Measurements from ENCODE around the gene FGFR1OP2. TPM values are rescaled to one million over a fixed set of nuclear protein-coding genes. Genes with fewer than 3 reads are reported as not detected.

The FGFR1OP2 gene
- total RNA-seq: 10 to 100 TPM; 12.3 to 94.2 (median 66.1) TPM
- polyA plus RNA-seq: 10 to 100 TPM; 18.0 to 29.9 (median 23.3) TPM
- long read RNA-seq, donor 1, transcript FGFR1OP2-202 (6 exons, 2,790 nt): major isoform, 5 of 6 reads
- long read RNA-seq, donor 1, partial matches to known transcripts: 0 of 6 reads
- long read RNA-seq, donor 1, other reads (novel, unspliced or antisense): 0 of 6 reads
- long read RNA-seq, donor 2, partial matches to known transcripts: 0 of 15 reads
- long read RNA-seq, donor 2, other reads (novel, unspliced or antisense): 0 of 15 reads
- long read RNA-seq, donor 3, transcript FGFR1OP2-202 (6 exons, 2,790 nt): major isoform, 6 of 8 reads
- long read RNA-seq, donor 3, partial matches to known transcripts: 0 of 8 reads
- long read RNA-seq, donor 3, other reads (novel, unspliced or antisense): 0 of 8 reads
- long read RNA-seq, donor 4, partial matches to known transcripts: 0 of 1 reads
- long read RNA-seq, donor 4, other reads (novel, unspliced or antisense): 0 of 1 reads
- long read RNA-seq, donor 5, partial matches to known transcripts: 0 of 10 reads
- long read RNA-seq, donor 5, other reads (novel, unspliced or antisense): 0 of 10 reads
- long read RNA-seq, donor 6, transcript FGFR1OP2-202 (6 exons, 2,790 nt): major isoform, 12 of 100 reads
- long read RNA-seq, donor 6, transcript FGFR1OP2-206 (5 exons, 956 nt): minor isoform, 7 of 100 reads
- long read RNA-seq, donor 6, transcript FGFR1OP2-201 (7 exons, 2,924 nt): minor isoform, 7 of 100 reads
- long read RNA-seq, donor 6, partial matches to known transcripts: 70 of 100 reads
- long read RNA-seq, donor 6, other reads (novel, unspliced or antisense): 0 of 100 reads
- long read RNA-seq, donor 7, transcript FGFR1OP2-202 (6 exons, 2,790 nt): major isoform, 5 of 9 reads
- long read RNA-seq, donor 7, partial matches to known transcripts: 0 of 9 reads
- long read RNA-seq, donor 7, other reads (novel, unspliced or antisense): 0 of 9 reads
- long read RNA-seq, donor 8, transcript FGFR1OP2-202 (6 exons, 2,790 nt): major isoform, 14 of 21 reads
- long read RNA-seq, donor 8, partial matches to known transcripts: 0 of 21 reads
- long read RNA-seq, donor 8, other reads (novel, unspliced or antisense): 0 of 21 reads
- long read RNA-seq, donor 9, transcript FGFR1OP2-202 (6 exons, 2,790 nt): major isoform, 5 of 13 reads
- long read RNA-seq, donor 9, partial matches to known transcripts: 0 of 13 reads
- long read RNA-seq, donor 9, other reads (novel, unspliced or antisense): 0 of 13 reads
- long read RNA-seq, donor 10, transcript FGFR1OP2-202 (6 exons, 2,790 nt): major isoform, 6 of 7 reads
- long read RNA-seq, donor 10, partial matches to known transcripts: 0 of 7 reads
- long read RNA-seq, donor 10, other reads (novel, unspliced or antisense): 0 of 7 reads

DNA sequence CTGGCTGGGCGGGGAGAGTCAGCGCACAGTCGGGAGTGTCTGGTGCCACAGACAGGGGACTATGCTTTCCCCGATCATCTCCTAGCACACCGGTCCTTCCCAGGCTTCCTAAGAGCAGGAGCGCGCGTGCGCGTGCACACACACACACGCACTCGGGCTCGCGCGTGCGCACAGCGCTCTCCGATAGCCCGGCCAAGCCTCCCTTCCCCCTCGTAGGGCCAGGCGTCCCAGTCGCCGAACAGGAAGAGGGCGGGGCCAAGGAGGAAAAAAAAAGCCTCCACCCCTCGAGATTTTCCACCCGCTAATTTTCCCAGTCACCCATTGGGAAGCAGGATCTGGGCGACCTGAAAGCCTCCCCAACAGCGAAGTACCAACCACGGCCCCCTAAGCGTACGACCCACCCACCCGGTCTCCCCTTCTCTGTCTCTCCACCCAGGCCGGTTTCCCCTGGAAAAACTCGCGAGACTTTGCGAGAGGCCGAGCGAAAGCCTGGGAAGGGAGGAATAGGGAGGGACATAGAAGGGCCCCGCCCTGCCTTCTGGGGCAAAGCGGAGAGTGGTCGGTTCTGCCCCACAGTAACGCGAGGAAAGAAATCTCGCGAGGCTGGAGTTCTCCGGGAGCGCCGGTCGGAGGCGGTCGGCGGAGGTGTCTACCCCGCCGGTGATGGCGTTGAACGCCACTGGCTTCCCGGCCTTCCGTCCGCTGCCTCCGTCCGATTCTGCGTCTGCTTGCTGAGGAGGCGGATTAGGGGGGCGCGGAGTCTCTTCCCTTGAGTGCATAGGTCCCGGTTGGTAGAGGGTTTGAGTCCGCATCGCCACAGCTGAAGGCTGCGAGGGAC, at the start of gene FGFR1OP2, which contains the start of gene INTS13:
FGFR1OP2 (plus strand) TSS at position 608 of the 838 bp plus-strand sequence. CDS start 15,689 bp downstream, outside the sequence.
INTS13 (minus strand) TSS at position 119 of the 838 bp plus-strand sequence. CDS start 1,178 bp downstream, outside the sequence.
- H3K27ac ChIP-seq: peak within 1 kb of the TSS; percentile 94 to 97 (median 96)
- intact Hi-C loops (cut with DNase I; ENCODE audit: low total_unique reads): no loop called here
- no peaks in the 10 kb centered on the region for H3K9me3 ChIP-seq
- 0 to 1% (median 0%) methylated on average over 45 to 69 of the region's 69 CpGs for WGBS, 5 donors
- TF ChIP-seq POLR2A (IDR thresholded peaks at IDR 0.05) (peak in 2 of 4 donors; percentile 77 to 92), EP300 (IDR thresholded peaks at IDR 0.05) (no peak), POLR2AphosphoS5 (IDR thresholded peaks at IDR 0.05) (peak; percentile 94 to 97 (median 96))
- TF ChIP-seq, protein P1, sequence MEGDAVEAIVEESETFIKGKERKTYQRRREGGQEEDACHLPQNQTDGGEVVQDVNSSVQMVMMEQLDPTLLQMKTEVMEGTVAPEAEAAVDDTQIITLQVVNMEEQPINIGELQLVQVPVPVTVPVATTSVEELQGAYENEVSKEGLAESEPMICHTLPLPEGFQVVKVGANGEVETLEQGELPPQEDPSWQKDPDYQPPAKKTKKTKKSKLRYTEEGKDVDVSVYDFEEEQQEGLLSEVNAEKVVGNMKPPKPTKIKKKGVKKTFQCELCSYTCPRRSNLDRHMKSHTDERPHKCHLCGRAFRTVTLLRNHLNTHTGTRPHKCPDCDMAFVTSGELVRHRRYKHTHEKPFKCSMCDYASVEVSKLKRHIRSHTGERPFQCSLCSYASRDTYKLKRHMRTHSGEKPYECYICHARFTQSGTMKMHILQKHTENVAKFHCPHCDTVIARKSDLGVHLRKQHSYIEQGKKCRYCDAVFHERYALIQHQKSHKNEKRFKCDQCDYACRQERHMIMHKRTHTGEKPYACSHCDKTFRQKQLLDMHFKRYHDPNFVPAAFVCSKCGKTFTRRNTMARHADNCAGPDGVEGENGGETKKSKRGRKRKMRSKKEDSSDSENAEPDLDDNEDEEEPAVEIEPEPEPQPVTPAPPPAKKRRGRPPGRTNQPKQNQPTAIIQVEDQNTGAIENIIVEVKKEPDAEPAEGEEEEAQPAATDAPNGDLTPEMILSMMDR (IDR thresholded peaks at IDR 0.05): no peak
- peak within 1 kb of the TSS; percentile 70 to 90 (median 86) for H3K4me3 ChIP-seq
- H3K4me1 ChIP-seq: peaks cover 23 to 66% (median 48%) of the 10 kb centered on the region in 4 donors
- peaks cover 0 to 7% (median 0%) of the 10 kb centered on the region in 4 donors for H3K36me3 ChIP-seq
- DNase-seq: peak; percentile 99
- no peaks in the 10 kb centered on the region for H3K27me3 ChIP-seq

DNA sequence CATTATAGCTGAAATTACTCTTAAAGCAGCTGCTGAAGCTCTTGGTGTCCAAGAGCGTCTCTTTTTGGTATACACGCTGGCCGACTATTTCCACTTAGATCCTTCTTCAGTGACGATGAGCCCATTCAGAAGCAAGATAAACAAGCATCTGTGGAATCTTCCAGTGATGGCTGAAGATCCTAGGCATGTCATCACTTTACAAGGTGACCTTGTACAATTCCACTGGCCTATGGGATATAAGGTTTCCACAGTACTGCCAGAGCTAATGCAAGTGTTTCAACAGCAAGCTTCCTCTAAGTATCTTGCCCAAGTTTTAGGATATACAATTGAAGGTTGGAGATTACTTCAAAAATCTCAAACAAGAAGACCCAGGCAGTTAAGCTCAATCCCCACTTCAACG, 47.5 kb upstream of the FGFR1OP2 start:
- intact Hi-C loops (cut with DNase I; ENCODE audit: low total_unique reads): no loop called here
- WGBS, 5 donors: 89 to 98% (median 93%) methylated on average over 5 of the region's 5 CpGs
- no peak overlapping the region for H3K4me3 ChIP-seq

DNA sequence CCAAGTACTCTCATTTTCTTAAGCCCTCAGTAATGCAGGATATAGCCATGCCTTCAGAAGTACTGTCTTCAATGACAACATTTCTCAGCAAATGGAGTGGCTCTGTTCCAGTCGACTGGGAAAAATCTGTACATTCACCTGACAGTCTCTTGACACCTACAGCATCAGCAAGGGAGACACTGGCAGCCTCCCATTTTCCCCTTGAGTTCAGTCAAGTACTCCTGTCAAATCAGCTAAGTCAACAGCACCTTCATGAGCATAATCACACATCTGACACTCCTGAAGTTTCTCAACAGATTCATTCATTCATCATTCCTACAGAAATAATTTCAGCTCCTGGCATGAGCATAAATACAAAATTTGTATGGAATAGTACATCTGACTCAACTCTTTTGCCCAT, 46.6 kb upstream of the FGFR1OP2 start:
- Histone ChIP-seq H3K36me3 (no peaks in the 10 kb centered on the region), H3K27me3 (no peaks in the 10 kb centered on the region), H3K27ac (no peak overlapping the region), H3K4me3 (no peak overlapping the region), H3K4me1 (no peaks in the 10 kb centered on the region), H3K9me3 (no peaks in the 10 kb centered on the region)
- no peak for DNase-seq
- intact Hi-C loops (cut with DNase I; ENCODE audit: low total_unique reads): no loop called here
- 43 to 92% (median 89%) methylated on average over 1 of the region's 1 CpG for whole genome bisulfite sequencing, 5 donors
- no peak for TF ChIP-seq EP300 (IDR thresholded peaks at IDR 0.05)
- TF ChIP-seq POLR2A (IDR thresholded peaks at IDR 0.05): no peak
- TF ChIP-seq POLR2AphosphoS5 (IDR thresholded peaks at IDR 0.05): no peak
- TF ChIP-seq, protein P1 (IDR thresholded peaks at IDR 0.05): no peak

More for the DNA sequence above, 47.5 kb upstream of the FGFR1OP2 start:
- Histone ChIP-seq H3K27me3 (no peaks in the 10 kb centered on the region), H3K9me3 (no peaks in the 10 kb centered on the region), H3K36me3 (no peaks in the 10 kb centered on the region), H3K4me1 (no peaks in the 10 kb centered on the region), H3K27ac (no peak overlapping the region)
- no peak for TF ChIP-seq EP300 (IDR thresholded peaks at IDR 0.05)
- TF ChIP-seq POLR2A (IDR thresholded peaks at IDR 0.05): no peak
- TF ChIP-seq POLR2AphosphoS5 (IDR thresholded peaks at IDR 0.05): no peak
- TF ChIP-seq, protein P1 (IDR thresholded peaks at IDR 0.05): no peak
- no peak for DNase-seq

Measured in stomach (tissue), 19 donors.